ENCODE data around the gene CNTN1.

Gene CNTN1

DNA sequence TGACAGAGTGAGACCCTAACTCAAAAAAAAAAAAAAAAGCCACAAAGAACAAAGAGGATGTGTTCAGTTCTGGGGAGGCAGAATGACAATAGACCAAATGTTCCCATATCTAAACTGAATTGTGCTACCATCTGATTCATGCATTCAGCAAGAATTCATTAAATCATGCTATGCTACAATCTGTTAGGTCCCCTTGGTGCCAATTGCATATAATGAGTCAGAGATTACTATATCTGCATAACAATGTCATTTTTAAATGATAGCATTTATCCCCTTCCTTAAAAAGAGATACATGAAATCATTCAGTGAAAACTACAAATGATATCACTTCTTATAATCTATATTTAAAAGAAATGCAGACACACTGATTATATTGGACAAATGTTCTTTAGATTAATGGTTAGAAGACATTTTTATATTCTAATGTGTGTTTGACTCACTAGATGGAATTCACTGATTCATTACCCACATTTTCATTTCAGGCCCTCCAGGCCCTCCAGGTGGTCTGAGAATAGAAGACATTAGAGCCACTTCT lies 288.3 kb downstream of the CNTN1 start:
- no peak for DNase-seq

DNA sequence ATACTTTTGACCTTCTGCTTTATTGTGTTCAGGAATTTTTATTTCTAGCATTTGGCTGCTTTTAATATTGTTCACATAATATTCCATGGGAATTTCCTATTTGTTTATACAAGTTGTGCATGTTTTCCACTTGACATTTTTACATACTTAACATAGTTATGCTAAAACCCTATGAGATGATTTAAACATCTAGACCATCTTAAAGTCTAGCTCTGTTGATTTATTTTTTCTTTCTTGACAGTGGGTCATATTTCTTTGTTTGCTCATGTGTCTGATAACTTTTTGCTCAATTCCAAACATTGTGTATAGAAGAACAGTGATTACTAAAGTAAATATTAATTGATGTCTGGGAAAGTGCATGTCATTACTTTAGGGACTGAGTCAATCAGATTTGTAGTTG lies 293.8 kb downstream of the CNTN1 start:
- DNase-seq: no peak

DNA sequence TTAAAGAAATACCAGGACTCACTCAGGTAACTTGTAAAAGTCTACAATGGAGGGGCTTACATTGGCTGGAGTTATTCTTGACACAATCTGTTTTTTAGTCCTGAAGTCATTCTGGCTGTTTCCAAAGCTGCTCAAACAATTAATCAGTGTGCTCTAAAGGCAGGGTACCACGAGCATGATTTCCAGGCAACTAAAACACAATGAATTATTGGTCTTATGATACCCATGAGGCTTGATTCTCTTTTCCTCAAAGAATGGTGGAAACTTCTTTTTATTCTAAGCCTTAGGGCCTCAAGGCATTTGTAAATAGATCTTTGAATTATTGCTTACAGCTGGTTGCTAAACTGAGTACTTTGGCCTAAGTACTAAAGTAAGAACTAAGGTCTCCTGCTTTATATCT lies 296.1 kb downstream of the CNTN1 start:
- no peak for DNase-seq

DNA sequence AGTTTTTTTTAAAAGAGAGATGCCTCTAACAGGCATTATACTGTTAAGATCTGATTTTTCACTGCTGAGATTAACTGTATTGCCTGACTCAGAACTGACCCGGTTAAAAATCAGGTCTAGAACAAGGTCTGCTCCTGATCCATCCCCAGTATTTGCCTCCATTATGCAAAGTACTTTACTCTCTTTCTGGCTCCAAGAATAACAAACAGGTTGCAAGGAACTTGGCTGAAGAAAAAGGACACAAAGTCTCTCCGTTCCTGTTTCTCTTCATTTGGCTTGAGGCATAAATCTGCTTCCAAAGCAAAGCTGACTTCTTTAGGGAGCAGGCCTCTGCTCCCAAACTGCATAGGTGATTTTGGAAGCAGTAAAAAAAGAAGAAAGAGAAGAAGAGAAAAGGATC lies 296.6 kb downstream of the CNTN1 start:
- no peak for DNase-seq

DNA sequence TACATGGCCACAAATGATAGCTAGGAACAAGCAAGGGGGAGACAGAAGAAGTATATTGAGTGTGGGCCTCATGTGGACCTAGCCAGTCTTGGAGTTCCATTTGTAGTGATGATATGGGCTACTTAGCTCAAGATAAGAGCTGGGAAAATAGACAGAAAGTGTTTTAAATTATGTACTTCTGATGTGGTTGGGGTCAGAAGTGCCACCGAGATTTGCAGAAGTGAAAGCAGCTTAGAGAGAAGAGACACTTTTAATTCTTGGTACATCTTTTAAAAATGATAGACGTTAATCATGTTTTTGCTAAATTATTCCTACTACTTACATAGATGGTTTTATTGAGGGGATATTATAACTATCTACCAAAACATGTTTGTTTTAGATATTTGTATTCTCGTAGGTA lies 297.5 kb downstream of the CNTN1 start:
- DNase-seq: no peak

DNA sequence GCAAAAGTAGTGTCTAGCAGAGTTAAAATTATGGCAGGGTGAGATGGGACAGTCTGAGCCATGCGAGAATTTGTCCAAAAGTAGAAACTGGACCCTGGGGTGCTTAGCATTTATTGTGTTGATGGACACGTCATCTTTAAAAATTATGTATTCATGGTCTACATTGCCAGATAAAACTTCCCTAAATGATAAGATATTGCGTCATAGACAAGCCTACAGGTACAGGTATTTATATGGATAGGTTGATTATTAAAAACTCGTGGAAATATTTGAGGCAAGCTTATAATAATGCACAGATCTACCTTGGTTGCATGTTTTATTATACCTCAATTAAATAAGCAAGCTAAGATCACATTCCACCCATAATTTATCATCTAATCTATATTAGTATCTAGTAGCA lies 299.9 kb downstream of the CNTN1 start:
- DNase-seq: no peak

DNA sequence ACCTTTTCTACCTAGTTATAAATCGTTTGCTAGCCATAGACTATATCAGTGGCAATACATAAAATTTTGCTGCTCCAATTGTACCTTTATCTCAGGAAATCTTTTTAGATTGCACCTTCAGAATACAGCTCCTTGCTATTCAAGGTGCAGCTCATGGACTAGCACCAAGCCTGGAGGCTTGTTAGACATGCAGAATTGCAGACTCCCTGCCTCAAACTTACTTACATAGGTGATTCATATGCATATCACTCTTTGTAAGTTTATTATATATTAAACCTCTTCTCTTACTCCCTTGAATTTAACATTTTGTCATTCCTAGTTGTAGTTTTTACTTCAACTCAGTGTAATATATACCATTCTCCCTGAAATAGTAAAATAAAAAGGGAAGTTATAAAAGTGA lies 300.4 kb downstream of the CNTN1 start:
- DNase-seq: no peak

DNA sequence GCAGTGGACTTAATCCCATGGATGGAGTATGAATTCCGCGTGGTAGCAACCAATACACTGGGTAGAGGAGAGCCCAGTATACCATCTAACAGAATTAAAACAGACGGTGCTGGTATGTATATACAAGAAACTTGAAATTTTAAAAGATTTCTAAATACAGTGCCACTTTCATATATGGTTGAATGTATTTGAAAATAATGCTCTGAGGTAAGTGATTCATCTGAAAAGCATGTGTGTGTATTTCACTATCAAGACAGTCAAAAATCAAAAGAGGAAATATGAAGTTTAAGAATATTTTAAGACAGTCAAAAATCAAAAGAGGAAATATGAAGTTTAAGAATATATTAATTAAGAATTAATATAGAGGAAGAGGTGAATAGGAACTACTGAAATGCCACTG lies 300.9 kb downstream of the CNTN1 start:
- DNase-seq: no peak

DNA sequence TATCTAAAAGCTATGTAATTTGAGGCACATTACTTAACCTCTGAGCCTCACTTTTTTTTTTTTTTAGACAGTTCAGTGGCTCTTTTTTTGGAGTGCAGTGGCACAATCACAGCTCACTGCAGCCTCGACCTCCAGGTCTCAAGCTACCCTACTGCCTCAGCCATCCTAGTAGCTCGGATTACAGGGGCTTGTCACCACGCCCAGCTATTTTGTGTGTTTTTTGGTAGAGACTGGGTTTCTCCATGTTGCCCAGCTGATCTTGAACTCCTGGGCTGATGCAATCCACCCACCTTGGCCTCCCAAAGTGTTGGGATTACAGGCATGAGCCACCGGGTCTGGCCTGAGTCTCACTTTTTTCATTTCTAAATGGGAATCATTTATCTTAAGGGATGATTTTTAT lies 303.9 kb downstream of the CNTN1 start:
- DNase-seq: no peak

DNA sequence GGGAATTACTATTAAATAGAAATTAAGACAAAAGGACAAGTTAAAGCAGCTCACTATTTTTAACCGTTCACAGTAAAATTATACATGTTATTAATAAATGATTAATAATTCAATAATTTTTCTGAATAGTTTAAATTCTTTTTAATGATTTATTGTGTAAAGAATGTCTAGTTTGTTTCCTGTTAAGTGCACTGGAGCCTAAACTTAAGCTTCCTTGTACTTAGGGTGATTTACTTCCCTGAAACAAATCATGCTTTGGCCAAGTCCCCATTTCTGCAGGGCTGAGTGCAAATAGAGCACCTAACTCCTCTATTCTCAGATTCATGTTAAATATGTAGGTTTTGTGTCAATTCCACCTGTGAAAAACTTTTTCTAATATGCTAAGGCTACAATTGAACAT lies 307.0 kb downstream of the CNTN1 start:
- DNase-seq: no peak

DNA sequence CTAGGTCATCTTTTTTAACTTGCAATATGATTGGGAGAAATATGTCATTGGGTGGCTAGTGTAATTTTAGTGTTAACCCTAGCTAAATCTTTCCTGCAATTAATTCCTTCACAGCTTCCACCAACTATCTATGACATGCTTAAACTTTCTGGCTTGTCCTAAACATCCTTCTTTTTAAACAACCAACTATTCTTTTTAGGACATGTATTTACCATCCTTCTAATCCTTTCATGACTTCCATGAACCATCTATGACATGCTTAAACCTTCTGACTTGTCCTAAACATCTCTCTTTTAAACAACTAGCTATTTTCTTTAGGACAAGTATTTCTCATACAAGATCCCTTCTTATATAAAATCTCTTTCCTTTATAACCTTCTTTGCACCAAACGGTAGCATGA lies 316.2 kb downstream of the CNTN1 start:
- DNase-seq: no peak

DNA sequence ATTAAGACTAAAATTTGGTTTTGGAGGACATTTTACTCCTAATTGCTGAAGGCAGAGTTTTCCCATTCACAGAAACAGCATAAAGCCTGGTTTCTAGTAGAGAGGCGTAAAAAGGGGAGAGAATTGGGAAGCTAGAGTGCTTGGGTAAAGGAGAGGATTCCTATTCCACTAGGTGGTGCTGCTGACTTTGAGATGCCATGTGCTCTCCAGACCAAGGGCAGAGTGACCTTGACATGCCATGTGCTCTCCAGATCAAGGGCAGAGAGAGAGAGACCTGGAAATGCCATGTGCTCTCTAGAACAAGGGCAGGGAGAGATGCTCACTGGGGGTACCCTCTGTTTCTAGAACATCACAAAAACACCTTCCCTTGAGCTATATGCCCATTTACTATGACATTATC lies 319.7 kb downstream of the CNTN1 start:
- no peak for DNase-seq

DNA sequence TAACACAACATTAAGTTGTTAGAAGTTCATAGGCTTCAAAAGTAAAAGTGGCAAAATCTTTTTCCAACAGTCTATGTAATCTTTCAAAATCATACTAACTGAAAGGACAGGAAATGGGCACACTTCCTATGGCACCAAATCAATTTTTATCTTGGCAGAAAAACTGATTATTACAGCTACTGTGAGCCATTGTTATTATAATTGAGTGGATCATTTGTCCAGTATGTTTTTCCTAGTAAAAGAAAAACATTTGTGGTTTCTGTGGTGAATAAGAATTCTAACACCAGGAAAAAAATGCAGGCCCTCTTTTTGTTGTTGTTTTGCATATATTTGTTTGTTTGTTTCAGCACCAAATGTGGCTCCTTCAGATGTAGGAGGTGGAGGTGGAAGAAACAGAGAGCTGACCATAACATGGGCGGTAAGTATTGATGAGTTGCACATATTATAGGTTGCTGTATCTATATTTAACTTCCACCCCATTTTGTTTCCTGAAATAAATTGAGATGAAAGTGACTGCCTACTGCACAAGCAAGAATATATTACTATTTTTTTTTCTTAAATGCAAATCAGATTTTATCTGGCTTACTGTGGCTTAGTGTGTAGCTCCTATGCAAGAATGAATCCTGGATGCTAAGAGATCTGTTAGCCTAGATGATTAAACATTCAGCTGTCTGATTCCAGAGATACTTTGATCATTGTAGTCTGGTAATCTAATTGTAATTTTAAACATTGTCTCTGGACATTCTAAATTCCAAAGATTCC lies 321.8 kb downstream of the CNTN1 start:
- DNase-seq: no peak

DNA sequence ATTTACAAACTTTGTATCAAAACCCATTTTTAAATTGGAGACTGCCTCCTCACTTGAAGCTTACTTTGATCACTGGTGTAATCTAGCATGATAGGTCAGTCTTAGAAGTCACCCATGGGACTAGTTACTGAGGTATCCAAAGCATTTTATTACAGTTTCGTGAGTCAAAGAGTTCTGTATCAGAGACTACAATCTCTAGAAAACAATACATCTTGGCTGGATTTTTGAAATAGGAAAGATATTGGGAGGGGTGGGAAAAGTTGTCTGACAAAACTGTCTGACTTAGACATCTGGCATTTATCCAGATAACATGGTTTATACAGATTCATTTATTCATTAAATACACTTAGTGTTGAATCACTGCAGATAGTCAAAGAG lies 322.4 kb downstream of the CNTN1 start:
- no peak for DNase-seq

DNA sequence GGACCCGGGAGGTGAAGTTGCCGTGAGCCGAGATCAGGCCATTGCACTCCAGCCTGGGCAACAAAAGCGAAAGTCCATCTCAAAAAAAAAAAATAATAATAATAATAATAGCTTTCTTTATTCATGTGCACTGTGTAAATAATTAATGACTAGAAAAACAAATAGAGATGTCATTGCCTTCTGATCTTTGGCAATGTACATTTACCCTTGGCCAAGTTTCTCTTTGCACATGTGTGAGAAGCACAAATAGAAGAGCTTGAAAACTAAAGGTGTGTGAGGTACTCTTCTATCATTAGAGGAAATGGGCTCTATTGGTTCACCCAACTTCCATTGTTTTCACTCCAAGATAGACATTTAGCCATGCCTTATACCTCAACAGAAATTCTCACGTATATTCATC lies 325.8 kb downstream of the CNTN1 start:
- DNase-seq: no peak

DNA sequence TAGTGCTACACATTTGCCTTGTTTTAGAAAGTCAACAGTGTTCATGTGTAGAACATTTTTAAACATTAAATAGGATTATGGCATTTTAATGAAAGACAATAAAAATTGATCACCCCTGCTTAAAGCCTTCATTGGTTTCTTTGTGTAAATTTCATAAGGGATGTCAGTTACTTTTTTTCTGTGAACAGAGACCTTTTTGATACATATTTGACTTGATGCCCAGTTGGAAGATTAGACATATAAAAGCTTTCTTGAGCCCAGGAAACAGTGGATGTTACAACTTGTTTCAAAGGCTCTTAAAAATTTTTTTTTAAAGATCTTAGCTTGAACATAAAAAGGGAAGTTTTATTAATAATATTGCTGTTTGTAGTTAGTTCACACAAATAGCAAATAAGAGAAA lies 327.2 kb downstream of the CNTN1 start:
- no peak for DNase-seq

DNA sequence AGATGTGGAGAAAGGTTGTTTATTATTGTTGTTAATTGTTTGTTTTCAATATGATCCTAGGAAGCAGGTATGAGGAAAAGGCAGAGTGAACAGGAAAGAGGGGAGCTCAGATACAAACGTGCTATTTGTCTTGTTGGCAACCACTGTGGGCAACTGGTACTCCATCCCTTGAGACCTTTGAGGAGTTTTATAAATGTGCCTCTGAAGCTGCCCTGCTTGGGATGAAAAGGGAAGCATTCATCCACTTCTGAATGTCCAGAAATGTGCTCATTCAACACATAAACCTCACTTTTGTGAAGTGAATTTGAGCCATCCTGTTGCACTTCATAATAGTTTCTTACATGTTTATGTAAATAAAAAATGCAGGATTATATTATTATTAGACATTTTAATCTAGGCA lies 331.6 kb downstream of the CNTN1 start:
- no peak for DNase-seq

DNA sequence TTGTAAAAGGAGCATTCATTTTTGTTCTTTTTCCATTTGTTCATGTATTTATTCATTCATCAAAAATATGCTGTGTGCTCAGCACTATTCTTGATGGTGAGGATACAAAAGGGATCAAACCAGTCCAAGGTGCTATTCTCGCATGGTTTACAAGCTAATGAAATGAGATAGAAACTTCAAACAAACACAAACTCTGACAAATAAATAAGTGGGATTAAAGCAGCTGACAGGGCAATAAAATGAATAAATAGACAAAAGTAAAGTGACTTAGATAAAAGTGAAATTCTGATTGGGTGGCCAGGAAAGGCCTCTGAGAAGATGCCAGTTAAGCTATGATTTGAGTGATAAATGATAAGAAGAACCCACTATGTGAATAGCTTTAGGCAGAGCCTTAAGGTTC lies 333.9 kb downstream of the CNTN1 start:
- no peak for DNase-seq

DNA sequence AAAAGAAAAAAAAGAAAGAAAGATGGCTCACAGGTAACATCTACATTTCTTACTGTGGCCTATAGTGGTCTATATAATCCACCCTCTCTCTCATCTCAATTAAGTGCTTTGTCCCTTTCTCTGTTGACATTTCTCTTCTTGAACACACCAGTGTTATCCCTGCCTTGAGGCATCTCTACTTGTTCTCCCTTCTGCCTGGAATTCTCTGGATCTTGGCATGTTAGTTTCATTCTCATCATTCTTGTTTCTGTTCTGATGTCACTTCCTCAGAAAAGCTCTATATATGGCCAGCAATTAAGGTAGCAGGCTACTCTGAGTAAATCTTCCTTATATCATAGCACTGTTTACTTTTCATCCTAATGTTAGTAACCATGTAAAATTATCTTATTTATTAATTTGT lies 340.1 kb downstream of the CNTN1 start:
- no peak for DNase-seq

DNA sequence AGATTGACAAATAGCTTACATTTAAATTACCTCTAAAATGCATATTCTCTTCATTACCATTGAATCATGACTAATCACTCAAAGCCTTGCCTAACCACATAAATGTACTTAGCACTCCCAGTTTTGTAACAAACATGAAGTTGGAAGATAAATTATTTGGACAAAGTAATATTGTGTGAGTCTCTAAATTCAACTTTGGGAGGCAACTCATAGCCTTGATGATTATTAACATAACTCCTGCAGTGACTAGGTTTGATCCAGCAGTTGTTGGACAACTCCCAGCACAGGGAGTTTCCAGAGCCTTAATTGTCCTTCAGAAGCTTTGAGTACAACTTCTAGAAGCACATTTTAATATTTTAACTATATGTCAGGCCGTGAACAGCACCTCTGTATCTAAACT lies 342.4 kb downstream of the CNTN1 start:
- DNase-seq: no peak

DNA sequence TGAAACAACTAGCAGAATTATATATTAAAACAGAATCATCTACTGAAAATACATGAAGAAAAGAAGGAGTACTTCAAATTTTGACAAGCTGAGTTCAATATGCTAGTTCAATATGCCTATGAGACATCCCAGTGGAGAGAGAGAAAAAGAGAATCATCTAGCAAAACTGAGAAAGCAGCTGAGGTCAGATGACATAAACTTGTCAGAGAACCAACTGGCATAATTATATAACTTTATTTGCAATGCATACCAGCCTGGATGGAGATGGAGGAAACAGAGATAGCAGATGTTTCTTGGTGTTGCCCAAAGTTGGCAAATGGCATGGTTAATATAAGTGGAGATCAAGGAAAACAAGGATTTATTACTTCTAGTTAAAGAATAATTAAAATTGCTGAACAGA lies 347.2 kb downstream of the CNTN1 start:
- DNase-seq: no peak

DNA sequence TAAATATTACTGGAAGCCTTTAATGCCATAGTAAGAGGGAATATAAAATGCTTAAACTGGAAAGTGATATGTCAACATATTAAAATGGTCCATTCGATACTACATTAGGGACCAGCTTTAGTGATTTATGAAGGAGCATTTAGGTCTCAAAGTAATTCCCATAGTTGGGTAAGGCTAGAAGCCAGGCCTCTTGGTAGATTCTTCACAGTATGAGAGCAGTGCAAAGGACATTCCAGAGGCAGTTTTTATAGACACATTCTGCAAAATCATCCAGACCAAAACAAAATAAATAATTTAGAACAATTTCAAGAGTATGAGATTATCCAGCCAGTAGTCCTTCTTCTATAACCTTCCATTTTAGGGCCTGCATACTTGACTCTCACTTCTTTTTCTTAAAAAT lies 353.3 kb downstream of the CNTN1 start:
- DNase-seq: no peak

DNA sequence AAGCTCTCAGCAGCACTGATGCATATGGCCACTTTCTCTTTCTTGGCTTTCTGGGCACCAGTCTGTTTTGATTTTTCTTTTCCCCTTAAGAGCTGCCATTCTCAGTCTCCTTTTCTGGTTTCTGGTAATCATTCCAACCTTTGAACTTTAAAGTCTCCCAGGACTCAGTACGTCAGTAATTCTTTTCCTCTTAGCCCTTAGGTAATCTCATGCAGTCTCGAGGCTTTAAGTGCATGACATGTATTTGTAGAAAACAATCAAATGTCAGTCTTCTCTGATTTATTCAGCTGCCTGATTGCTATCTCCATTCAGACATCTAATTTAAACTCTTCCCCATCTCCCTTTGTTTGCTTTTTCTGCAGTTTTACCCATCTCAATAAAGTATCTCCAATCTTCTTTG lies 356.8 kb downstream of the CNTN1 start:
- DNase-seq: no peak

DNA sequence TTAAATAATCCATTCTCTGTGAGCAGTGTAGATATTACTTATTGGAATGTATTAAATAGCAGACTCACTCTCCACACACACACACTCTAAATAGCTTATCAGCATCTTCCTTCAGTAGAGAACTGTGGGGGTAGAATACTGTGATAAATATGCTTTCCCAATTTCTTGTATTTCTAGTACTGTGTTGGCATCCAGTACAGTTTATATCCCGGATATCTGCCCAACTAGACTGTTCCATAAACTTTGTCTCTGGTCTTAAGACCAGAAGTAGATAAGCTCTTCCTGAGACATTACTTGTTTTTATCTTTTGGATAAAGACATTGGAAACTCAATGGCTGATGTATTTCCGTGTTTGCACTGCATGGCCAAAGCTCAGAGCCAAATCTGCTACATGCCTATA lies 359.7 kb downstream of the CNTN1 start:
- no peak for DNase-seq

DNA sequence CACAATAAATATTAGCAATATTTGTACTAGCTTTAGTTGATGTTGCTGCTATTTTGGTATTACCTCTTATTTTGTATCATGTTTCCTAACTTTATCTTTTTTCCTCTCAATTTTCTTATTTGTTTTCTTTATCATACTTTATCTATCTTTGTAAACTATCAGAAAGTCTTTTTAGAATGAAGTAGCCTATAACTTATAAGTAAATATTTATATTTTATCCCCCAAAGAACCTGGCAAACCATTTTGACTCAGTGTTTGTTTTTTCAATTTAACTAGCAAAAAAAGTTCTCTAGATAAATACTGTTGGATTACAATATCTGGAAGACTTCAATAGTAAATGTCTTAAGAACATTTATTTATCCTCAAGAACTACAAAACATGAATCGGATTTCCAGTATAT lies 360.2 kb downstream of the CNTN1 start:
- no peak for DNase-seq

DNA sequence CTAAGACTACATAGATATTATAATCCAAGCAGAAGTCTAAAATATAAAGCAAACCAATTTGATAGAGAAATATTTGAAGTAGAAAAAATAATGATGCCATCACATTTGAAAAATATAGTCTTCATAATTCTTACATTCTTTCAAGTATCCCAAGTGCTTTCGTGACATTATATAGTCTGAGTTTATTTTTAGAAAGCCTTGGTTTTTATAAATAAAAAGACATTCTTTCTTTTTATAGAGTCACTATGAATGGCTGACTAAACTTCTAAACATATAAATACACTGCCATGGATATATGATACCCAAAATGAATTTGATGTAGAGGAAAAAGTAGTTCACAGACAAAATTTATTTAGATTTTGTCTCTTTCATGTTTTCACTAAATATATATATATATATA lies 360.8 kb downstream of the CNTN1 start:
- DNase-seq: no peak

Measured in activated CD4-positive, CD25-positive, alpha-beta regulatory T cell treated with anti-CD3 and anti-CD28 coated beads, Interleukin-2, amount 50 U/mL, for 72 hours (primary cell).